ENCODE data around the gene ATP6V1G1.
A peak's percentile ranks its signal among the peaks of the same experiment; 100 is the strongest.

Gene ATP6V1G1

DNA sequence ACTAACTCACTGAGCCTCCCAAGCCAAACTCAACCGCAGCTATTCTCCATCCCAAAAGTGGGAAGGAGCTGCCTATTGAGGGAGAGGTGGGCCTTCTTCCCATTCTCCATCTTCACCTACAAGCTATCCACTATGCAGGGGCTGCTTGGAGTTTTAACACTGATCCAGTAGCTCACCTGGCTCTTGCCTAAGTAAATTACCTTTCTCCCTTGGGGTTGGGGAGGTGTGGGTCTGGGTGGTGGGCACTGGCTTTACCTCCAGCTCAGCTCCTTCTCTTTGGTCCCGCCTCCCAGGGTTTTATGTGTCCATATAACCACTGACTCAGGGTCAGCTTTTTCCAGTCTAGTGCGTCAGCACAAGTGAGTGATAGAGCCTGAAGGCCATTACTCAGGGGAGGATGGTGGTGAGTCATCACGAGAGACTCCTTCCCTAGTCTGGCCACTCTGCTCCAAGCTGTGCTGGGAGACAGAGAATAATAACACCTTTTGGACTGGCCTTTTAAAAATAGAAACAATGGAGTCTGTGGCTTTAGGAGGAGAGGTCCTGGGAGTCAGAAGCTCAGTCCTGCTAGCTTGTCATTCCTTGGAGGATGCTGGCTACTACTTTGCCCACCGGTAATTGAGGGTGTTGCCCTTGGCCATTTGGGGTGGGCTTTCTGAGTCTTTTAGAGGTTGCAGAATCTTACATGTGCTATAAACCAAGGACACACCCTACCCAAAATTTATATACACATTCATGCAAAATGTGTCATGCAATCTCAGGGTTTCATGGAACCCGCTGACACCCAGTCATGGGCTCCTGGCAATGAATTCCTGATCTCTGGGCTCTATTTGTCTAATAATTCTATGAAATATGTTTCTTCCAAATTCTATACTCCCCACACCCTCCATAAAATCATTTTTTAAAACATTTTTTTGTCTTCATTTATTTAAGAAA is 35.6 kb upstream of the ATP6V1G1 start:
- H3K4me3 ChIP-seq (ENCODE audit: insufficient read length, low read depth): no peak overlapping the region
- DNase-seq (ENCODE audit: low read depth, low spot score): peak; percentile 20
- no peaks in the 10 kb centered on the region for H3K9me3 ChIP-seq (ENCODE audit: insufficient read depth, low read length)
- TF ChIP-seq ZNF274 (IDR thresholded peaks at IDR 0.05; ENCODE audit: low read depth, low read length) (no peak), YY1 (IDR thresholded peaks at IDR 0.05; ENCODE audit: insufficient read depth, insufficient read length) (no peak), SUZ12 (IDR thresholded peaks at IDR 0.05; ENCODE audit: extremely low read depth, insufficient read depth, insufficient read length) (no peak)
- no peaks in the 10 kb centered on the region for H3K4me1 ChIP-seq (ENCODE audit: insufficient read depth, insufficient read length)
- H3K27me3 ChIP-seq (ENCODE audit: insufficient read depth, insufficient read length): no peaks in the 10 kb centered on the region
- no peak overlapping the region for H3K9ac ChIP-seq (ENCODE audit: insufficient read length, low read depth)
- no peaks in the 10 kb centered on the region for H3K36me3 ChIP-seq (ENCODE audit: insufficient read depth, insufficient read length, low read length)

DNA sequence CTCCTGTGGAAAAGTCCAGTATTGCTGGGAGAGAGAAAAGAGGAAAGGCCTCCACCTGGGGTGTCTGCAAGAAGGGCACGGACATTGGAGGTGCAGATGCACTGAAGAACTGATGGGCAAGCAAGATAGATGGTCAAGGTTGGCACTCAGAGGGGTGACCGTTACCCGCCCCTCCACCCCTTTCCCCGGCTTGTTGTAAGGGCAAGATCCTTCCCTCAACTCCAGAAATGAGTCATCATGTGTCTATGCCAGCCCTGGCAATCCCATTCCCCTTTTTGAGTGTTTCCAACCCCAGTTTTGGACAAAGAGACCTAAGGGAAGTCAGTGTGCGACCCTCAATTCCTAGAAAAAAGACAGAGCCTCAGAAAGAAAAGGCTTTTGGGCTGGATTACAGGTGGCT is 34.9 kb upstream of the ATP6V1G1 start:
- Histone ChIP-seq H3K4me1 (ENCODE audit: insufficient read depth, insufficient read length) (no peaks in the 10 kb centered on the region), H3K27me3 (ENCODE audit: insufficient read depth, insufficient read length) (no peaks in the 10 kb centered on the region), H3K4me3 (ENCODE audit: insufficient read length, low read depth) (no peak overlapping the region), H3K9ac (ENCODE audit: insufficient read length, low read depth) (no peak overlapping the region), H3K36me3 (ENCODE audit: insufficient read depth, insufficient read length, low read length) (no peaks in the 10 kb centered on the region), H3K9me3 (ENCODE audit: insufficient read depth, low read length) (no peaks in the 10 kb centered on the region)
- TF ChIP-seq SUZ12 (IDR thresholded peaks at IDR 0.05; ENCODE audit: extremely low read depth, insufficient read depth, insufficient read length) (no peak), YY1 (IDR thresholded peaks at IDR 0.05; ENCODE audit: insufficient read depth, insufficient read length) (no peak), ZNF274 (IDR thresholded peaks at IDR 0.05; ENCODE audit: low read depth, low read length) (no peak)
- DNase-seq (ENCODE audit: low read depth, low spot score): no peak

DNA sequence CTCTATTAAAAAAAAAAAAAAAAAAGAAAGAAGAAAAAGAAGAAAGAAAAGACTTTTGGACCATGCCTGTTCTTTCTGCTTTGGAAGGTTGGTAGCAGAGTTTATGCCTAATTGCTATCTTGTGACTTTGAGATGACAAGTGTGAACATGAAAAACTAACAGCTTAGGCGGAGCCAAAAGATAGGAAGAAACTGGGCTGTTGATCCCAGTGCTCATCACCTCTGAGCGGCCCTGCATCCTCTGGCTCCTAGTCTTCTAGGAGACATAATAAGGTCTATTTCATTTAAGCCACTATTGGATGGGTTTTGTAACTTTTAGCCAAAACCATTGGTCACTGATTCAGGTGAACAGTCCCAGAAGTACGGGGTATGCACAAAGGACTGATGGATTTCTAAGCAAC is 34.4 kb upstream of the ATP6V1G1 start:
- Histone ChIP-seq H3K27me3 (ENCODE audit: insufficient read depth, insufficient read length) (no peaks in the 10 kb centered on the region), H3K9ac (ENCODE audit: insufficient read length, low read depth) (no peak overlapping the region), H3K9me3 (ENCODE audit: insufficient read depth, low read length) (no peaks in the 10 kb centered on the region), H3K4me1 (ENCODE audit: insufficient read depth, insufficient read length) (no peaks in the 10 kb centered on the region), H3K4me3 (ENCODE audit: insufficient read length, low read depth) (no peak overlapping the region), H3K36me3 (ENCODE audit: insufficient read depth, insufficient read length, low read length) (no peaks in the 10 kb centered on the region)
- TF ChIP-seq ZNF274 (IDR thresholded peaks at IDR 0.05; ENCODE audit: low read depth, low read length) (no peak), SUZ12 (IDR thresholded peaks at IDR 0.05; ENCODE audit: extremely low read depth, insufficient read depth, insufficient read length) (no peak), YY1 (IDR thresholded peaks at IDR 0.05; ENCODE audit: insufficient read depth, insufficient read length) (no peak)
- DNase-seq (ENCODE audit: low read depth, low spot score): no peak

DNA sequence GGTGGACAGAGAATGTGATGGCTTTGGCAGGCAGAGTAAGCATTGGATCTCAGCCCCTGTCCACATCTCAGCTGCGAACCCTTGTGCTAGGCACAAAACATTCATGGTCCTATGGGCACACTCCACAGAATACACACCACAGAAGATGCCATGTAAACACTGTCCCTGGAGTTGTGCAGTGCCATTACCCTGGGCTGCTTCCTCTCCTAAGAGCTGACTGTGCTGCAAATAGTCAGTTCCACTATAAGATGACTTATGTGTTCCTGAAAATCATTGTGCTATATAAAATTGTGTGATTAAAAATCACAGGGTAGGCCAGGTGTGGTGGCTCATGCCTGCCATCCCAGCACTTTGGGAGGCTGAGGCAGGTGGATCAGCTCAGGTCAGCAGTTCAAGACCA is 31.9 kb upstream of the ATP6V1G1 start:
- Histone ChIP-seq H3K4me3 (ENCODE audit: insufficient read length, low read depth) (no peak overlapping the region), H3K9me3 (ENCODE audit: insufficient read depth, low read length) (no peaks in the 10 kb centered on the region), H3K9ac (ENCODE audit: insufficient read length, low read depth) (no peak overlapping the region), H3K36me3 (ENCODE audit: insufficient read depth, insufficient read length, low read length) (no peaks in the 10 kb centered on the region), H3K4me1 (ENCODE audit: insufficient read depth, insufficient read length) (no peaks in the 10 kb centered on the region), H3K27me3 (ENCODE audit: insufficient read depth, insufficient read length) (no peaks in the 10 kb centered on the region)
- no peak for TF ChIP-seq ZNF274 (IDR thresholded peaks at IDR 0.05; ENCODE audit: low read depth, low read length)
- TF ChIP-seq SUZ12 (IDR thresholded peaks at IDR 0.05; ENCODE audit: extremely low read depth, insufficient read depth, insufficient read length): no peak
- DNase-seq (ENCODE audit: low read depth, low spot score): no peak

DNA sequence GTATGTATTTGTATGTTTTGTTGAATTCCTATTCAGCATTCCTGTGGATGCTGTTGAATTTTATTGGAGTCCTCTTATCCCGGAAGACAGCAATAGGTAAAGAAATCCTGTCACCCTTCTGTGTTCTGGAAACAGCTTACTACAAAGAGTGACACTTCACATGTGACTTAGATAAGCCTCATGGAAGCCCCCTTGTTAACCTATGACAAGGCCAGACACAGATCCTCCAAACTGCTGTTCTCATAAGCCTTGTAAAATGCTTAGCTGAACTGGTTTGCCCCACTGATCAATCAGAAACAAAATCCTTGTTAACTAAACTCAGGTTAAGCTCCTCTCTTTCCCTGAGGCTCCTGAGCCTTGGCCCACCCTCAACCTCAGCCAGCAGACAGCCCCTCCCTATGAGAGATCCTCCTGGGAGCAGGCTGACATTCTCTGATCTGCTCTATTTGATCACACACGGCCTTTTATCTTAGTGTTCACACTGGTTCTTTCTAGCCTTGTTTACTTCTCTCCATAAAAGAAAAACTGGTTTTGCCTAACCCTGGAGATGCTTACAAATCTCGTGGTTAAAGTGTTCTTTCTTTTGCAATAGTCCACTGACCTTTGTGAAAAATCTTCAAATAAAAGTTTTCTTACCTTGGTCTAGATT is 29.4 kb upstream of the ATP6V1G1 start:
- H3K9ac ChIP-seq (ENCODE audit: insufficient read length, low read depth): no peak overlapping the region
- TF ChIP-seq SUZ12 (IDR thresholded peaks at IDR 0.05; ENCODE audit: extremely low read depth, insufficient read depth, insufficient read length): no peak
- TF ChIP-seq YY1 (IDR thresholded peaks at IDR 0.05; ENCODE audit: insufficient read depth, insufficient read length): no peak
- TF ChIP-seq ZNF274 (IDR thresholded peaks at IDR 0.05; ENCODE audit: low read depth, low read length): no peak
- H3K4me1 ChIP-seq (ENCODE audit: insufficient read depth, insufficient read length): no peaks in the 10 kb centered on the region
- no peaks in the 10 kb centered on the region for H3K9me3 ChIP-seq (ENCODE audit: insufficient read depth, low read length)
- DNase-seq (ENCODE audit: low read depth, low spot score): no peak
- H3K27me3 ChIP-seq (ENCODE audit: insufficient read depth, insufficient read length): no peaks in the 10 kb centered on the region
- no peak overlapping the region for H3K4me3 ChIP-seq (ENCODE audit: insufficient read length, low read depth)
- no peaks in the 10 kb centered on the region for H3K36me3 ChIP-seq (ENCODE audit: insufficient read depth, insufficient read length, low read length)

DNA sequence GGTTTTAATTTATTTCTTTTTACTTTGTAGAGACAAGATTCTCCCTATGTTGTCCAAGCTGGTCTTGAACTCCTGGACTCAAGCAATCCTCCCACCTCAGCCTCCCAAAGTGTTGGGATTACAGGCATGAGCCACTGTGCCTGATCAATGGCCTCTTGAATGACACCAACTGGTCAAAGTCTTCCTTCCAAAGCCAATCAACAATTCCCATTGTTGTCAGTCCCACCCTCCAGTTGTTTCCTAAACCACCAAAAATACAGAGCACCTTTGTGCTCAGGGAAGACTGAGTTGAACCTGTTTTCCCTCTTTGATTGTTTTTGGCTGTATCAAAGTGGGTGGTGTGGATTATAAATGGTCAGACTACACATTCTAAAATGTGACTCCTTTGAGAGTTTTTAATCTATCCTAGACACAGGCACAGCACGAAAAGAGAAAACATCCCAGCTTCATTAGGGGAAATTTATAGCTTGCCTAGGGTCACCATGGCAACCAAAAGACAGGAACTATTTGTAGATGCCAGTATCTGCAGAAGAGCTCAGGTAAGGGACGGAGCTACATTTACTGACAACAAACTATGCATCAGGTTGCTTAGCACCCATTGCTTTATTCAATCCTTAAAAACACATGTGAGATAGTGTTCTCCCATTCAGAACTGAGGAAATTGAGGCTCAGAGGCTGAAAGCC is 27.6 kb upstream of the ATP6V1G1 start:
- no peaks in the 10 kb centered on the region for H3K9me3 ChIP-seq (ENCODE audit: insufficient read depth, low read length)
- H3K9ac ChIP-seq (ENCODE audit: insufficient read length, low read depth): no peak overlapping the region
- H3K4me3 ChIP-seq (ENCODE audit: insufficient read length, low read depth): no peak overlapping the region
- no peak for DNase-seq (ENCODE audit: low read depth, low spot score)
- no peaks in the 10 kb centered on the region for H3K27me3 ChIP-seq (ENCODE audit: insufficient read depth, insufficient read length)
- H3K36me3 ChIP-seq (ENCODE audit: insufficient read depth, insufficient read length, low read length): no peaks in the 10 kb centered on the region
- no peak for TF ChIP-seq ZNF274 (IDR thresholded peaks at IDR 0.05; ENCODE audit: low read depth, low read length)
- TF ChIP-seq YY1 (IDR thresholded peaks at IDR 0.05; ENCODE audit: insufficient read depth, insufficient read length): no peak
- TF ChIP-seq SUZ12 (IDR thresholded peaks at IDR 0.05; ENCODE audit: extremely low read depth, insufficient read depth, insufficient read length): no peak
- H3K4me1 ChIP-seq (ENCODE audit: insufficient read depth, insufficient read length): no peaks in the 10 kb centered on the region

DNA sequence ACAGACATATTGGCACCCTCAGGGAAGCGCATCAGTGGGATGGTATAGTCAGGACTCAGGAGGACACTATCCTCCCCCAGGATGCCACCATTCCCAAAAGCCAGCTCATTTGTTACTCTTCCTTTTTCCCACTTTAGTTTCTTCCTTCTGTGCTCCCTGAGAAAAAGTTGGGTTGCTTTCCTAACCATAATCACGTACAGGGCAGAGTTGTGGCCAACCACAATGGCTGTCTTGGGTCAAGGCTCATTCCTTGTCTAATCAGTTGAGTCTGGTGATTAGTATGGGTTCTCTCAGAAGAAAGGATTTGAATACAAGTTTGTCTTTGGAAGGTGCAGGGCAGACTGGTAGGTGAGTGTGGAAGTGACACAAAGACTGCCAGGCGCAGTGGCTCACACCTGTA is 26.6 kb upstream of the ATP6V1G1 start:
- Histone ChIP-seq H3K27me3 (ENCODE audit: insufficient read depth, insufficient read length) (no peaks in the 10 kb centered on the region), H3K36me3 (ENCODE audit: insufficient read depth, insufficient read length, low read length) (no peaks in the 10 kb centered on the region), H3K4me3 (ENCODE audit: insufficient read length, low read depth) (no peak overlapping the region), H3K9ac (ENCODE audit: insufficient read length, low read depth) (no peak overlapping the region), H3K4me1 (ENCODE audit: insufficient read depth, insufficient read length) (no peaks in the 10 kb centered on the region), H3K9me3 (ENCODE audit: insufficient read depth, low read length) (no peaks in the 10 kb centered on the region)
- TF ChIP-seq ZNF274 (IDR thresholded peaks at IDR 0.05; ENCODE audit: low read depth, low read length) (no peak), YY1 (IDR thresholded peaks at IDR 0.05; ENCODE audit: insufficient read depth, insufficient read length) (no peak), SUZ12 (IDR thresholded peaks at IDR 0.05; ENCODE audit: extremely low read depth, insufficient read depth, insufficient read length) (no peak)
- no peak for DNase-seq (ENCODE audit: low read depth, low spot score)
